Measurements from ENCODE around the gene CBX2. TPM values are rescaled to one million over a fixed set of nuclear protein-coding genes. Genes with fewer than 3 reads are reported as not detected.

The CBX2 gene
- polyA plus RNA-seq, 2 of the 4 experiments (the other 2 are of a cell fraction) = 7.4 to 16.4 TPM

DNA sequence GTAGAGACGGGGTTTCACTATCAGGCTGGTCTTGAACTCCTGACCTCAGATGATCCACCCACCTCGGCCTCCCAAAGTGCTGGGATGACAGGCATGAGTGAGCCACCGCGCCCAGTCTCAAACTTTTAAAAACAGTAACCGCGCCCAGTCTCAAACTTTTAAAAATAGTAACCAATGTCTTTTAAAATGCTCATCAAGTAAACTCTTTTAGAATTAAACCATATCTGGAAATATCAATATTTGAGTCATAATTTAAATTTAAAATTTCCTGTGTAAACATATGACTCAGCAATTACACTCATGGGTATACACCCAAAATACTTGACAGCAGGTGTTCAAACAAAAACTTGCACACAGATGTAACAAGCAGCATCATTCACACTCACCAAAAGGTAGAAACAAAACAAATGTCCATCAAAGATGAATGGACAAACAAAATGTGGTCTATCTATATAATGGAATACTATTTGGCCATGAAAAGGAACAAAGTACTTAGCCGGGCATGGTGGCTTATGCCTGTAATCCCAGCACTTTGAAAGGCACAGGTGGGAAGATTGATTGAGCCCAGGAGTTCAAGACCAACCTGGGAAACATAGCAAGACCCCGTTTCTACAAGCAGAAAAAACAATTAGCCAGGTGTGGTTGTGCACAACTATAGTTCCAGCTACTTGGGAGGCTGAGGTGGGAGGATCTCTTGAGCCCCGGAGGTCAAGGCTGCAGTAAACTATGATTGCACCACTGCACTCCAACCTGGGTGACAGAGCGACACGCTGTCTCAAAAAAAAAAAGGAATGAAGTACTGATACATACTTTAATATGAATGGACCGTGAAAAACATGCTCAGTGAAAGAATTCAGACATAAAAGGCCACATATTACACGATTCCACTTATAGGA, 27.1 kb upstream of the CBX2 start:
- CTCF ChIA-PET = interaction anchor here (0.9 to 5.6 kb wide), 6 partner anchors 9 to 166 kb away, joined by 3 to 49 read pairs (median 4); no protein-coding TSS in a partner anchor
- DNase-seq (ENCODE audit: low read depth in 1 of 2, low spot score in 1 of 2) (peak in 1 of 2 experiments; percentile 37), ATAC-seq (no peak), FAIRE-seq (no peak)
- POLR2A ChIA-PET = no interaction called here
- H3K9me3 ChIP-seq = no peaks in the 10 kb centered on the region
- no peak overlapping the region for H3K4me3 ChIP-seq
- peaks cover 34% of the 10 kb centered on the region for H3K4me1 ChIP-seq
- peak overlapping the region; percentile 14; the same call in 1 of the 3 replicates for H3K4me2 ChIP-seq
- 0 out of 6 replicates have a peak overlapping the region, but pooled peaks of 1 of the 2 experiments have one; percentile 5 for H3K27ac ChIP-seq
- WGBS (ENCODE audit: missing lambda C conversion rate) = 67% methylated on average over 13 of the region's 13 CpGs
- TF ChIP-seq HOXB13 (CRISPR knock-in tag; IDR thresholded peaks at IDR 0.05; ENCODE audit: low read depth) (no peak), MAZ (IDR thresholded peaks at IDR 0.05; ENCODE audit: borderline replicate concordance, low read depth, low read length) (no peak), MAFK (IDR thresholded peaks at IDR 0.05; ENCODE audit: partially characterized antibody) (peak; percentile 97), KDM5A (IDR thresholded peaks at IDR 0.05) (no peak), SMC3 (IDR thresholded peaks at IDR 0.05) (no peak), HEYL (CRISPR knock-in tag; IDR thresholded peaks at IDR 0.05) (no peak), CBX2 (IDR thresholded peaks at IDR 0.05; ENCODE audit: borderline replicate concordance, low read depth) (no peak), CBX8 (IDR thresholded peaks at IDR 0.05) (no peak), RNF2 (IDR thresholded peaks at IDR 0.05; ENCODE audit: borderline replicate concordance, low read depth) (no peak), FOSL2 (IDR thresholded peaks at IDR 0.05) (0 out of 2 replicates have a peak, but pooled peaks have one; percentile 28), FOSL2 (CRISPR knock-in tag; IDR thresholded peaks at IDR 0.05) (peak; percentile 63), NFE2L2 (conservative IDR thresholded peaks at IDR 0.05; ENCODE audit: low read length) (peak; percentile 85), ZNF302 (CRISPR knock-in tag; IDR thresholded peaks at IDR 0.05) (no peak), EHMT2 (IDR thresholded peaks at IDR 0.05; ENCODE audit: low read depth) (no peak), RCOR1 (IDR thresholded peaks at IDR 0.05; ENCODE audit: low read depth, low read length) (no peak), RAD21 (conservative IDR thresholded peaks at IDR 0.05 in 1 of 2, IDR thresholded peaks at IDR 0.05 in 1 of 2) (no peak), CHD4 (IDR thresholded peaks at IDR 0.05; ENCODE audit: borderline replicate concordance) (no peak), TFCP2L1 (CRISPR knock-in tag; IDR thresholded peaks at IDR 0.05) (no peak)
- TF ChIP-seq, protein P1, sequence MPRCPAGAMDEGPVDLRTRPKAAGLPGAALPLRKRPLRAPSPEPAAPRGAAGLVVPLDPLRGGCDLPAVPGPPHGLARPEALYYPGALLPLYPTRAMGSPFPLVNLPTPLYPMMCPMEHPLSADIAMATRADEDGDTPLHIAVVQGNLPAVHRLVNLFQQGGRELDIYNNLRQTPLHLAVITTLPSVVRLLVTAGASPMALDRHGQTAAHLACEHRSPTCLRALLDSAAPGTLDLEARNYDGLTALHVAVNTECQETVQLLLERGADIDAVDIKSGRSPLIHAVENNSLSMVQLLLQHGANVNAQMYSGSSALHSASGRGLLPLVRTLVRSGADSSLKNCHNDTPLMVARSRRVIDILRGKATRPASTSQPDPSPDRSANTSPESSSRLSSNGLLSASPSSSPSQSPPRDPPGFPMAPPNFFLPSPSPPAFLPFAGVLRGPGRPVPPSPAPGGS (IDR thresholded peaks at IDR 0.05) = no peak
- TF ChIP-seq, protein P2, sequence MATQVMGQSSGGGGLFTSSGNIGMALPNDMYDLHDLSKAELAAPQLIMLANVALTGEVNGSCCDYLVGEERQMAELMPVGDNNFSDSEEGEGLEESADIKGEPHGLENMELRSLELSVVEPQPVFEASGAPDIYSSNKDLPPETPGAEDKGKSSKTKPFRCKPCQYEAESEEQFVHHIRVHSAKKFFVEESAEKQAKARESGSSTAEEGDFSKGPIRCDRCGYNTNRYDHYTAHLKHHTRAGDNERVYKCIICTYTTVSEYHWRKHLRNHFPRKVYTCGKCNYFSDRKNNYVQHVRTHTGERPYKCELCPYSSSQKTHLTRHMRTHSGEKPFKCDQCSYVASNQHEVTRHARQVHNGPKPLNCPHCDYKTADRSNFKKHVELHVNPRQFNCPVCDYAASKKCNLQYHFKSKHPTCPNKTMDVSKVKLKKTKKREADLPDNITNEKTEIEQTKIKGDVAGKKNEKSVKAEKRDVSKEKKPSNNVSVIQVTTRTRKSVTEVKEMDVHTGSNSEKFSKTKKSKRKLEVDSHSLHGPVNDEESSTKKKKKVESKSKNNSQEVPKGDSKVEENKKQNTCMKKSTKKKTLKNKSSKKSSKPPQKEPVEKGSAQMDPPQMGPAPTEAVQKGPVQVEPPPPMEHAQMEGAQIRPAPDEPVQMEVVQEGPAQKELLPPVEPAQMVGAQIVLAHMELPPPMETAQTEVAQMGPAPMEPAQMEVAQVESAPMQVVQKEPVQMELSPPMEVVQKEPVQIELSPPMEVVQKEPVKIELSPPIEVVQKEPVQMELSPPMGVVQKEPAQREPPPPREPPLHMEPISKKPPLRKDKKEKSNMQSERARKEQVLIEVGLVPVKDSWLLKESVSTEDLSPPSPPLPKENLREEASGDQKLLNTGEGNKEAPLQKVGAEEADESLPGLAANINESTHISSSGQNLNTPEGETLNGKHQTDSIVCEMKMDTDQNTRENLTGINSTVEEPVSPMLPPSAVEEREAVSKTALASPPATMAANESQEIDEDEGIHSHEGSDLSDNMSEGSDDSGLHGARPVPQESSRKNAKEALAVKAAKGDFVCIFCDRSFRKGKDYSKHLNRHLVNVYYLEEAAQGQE (IDR thresholded peaks at IDR 0.05) = no peak
- TF ChIP-seq, protein P3, sequence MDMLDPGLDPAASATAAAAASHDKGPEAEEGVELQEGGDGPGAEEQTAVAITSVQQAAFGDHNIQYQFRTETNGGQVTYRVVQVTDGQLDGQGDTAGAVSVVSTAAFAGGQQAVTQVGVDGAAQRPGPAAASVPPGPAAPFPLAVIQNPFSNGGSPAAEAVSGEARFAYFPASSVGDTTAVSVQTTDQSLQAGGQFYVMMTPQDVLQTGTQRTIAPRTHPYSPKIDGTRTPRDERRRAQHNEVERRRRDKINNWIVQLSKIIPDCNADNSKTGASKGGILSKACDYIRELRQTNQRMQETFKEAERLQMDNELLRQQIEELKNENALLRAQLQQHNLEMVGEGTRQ (IDR thresholded peaks at IDR 0.05) = no peak
- TF ChIP-seq, protein P4, sequence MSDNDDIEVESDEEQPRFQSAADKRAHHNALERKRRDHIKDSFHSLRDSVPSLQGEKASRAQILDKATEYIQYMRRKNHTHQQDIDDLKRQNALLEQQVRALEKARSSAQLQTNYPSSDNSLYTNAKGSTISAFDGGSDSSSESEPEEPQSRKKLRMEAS (IDR thresholded peaks at IDR 0.05) = no peak
- TF ChIP-seq, protein P5, sequence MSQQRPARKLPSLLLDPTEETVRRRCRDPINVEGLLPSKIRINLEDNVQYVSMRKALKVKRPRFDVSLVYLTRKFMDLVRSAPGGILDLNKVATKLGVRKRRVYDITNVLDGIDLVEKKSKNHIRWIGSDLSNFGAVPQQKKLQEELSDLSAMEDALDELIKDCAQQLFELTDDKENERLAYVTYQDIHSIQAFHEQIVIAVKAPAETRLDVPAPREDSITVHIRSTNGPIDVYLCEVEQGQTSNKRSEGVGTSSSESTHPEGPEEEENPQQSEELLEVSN (IDR thresholded peaks at IDR 0.05; ENCODE audit: borderline replicate concordance, low read depth) = no peak
